PFSK-1 (cell line): Measurements from ENCODE around the gene ATP6V0A1.

Experiments
- FOXP2 ChIP-seq: optimal IDR thresholded peaks from 2 replicates; pipeline ENCODE3; 2011; ENCODE audit warnings: borderline replicate concordance, control low read depth, inconsistent platforms; ENCODE audit not compliant: insufficient read depth; ENCODE audit errors: extremely low read length, extremely low read depth
- POLR2AphosphoS5 ChIP-seq: IDR thresholded peaks from 2 replicates; pipeline ENCODE4 v1.6.1; 2012; ENCODE audit warnings: low read depth, mild to moderate bottlenecking, control low read depth, low read length, moderate library complexity
- SIN3A ChIP-seq: IDR thresholded peaks from 2 replicates; pipeline ENCODE4 v1.6.1; 2012; ENCODE audit warnings: mild to moderate bottlenecking, low read length, moderate library complexity, borderline replicate concordance; ENCODE audit not compliant: insufficient read depth
- TAF1 ChIP-seq: IDR thresholded peaks from 2 replicates; pipeline ENCODE4 v1.6.1; 2012; ENCODE audit warnings: low read length, control low read depth, borderline replicate concordance; ENCODE audit not compliant: insufficient read depth
- TF ChIP-seq, protein P1 (sequence below), 2 experiments: IDR thresholded peaks; 2 replicates each; pipeline versions ENCODE4 v1.6.1 to v1.8.0; 2011 to 2012; ENCODE audit warnings: low read depth in 2 of 2, low read length in 2 of 2, control low read depth in 1 of 2, inconsistent platforms in 1 of 2, mild to moderate bottlenecking in 1 of 2, moderate library complexity in 1 of 2; ENCODE audit not compliant: insufficient read depth in 1 of 2

The ATP6V0A1 gene

DNA sequence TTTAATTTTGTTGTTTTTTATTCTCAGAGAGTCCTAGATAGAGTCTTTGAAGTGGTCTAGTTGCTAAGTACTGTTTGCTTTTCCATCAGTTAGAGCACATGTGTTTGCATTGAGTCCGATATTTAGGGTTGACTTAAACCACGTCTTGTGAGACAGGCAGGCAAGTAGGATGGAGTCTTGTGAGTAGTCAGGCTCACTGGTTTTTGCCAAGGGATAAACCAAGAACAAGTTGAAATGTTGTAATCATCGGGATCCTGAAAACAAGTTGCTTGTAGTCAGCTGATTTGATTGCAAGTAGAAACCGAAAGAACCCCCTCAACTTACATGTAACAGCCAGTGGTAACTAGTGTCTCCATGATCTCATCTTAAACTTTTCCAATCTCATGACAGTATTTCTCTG, 17.2 kb downstream of the ATP6V0A1 start:
- TF ChIP-seq POLR2AphosphoS5: no peak
- TF ChIP-seq FOXP2: no peak
- no peak for TF ChIP-seq SIN3A
- TF ChIP-seq TAF1: no peak
- TF ChIP-seq, protein P1, sequence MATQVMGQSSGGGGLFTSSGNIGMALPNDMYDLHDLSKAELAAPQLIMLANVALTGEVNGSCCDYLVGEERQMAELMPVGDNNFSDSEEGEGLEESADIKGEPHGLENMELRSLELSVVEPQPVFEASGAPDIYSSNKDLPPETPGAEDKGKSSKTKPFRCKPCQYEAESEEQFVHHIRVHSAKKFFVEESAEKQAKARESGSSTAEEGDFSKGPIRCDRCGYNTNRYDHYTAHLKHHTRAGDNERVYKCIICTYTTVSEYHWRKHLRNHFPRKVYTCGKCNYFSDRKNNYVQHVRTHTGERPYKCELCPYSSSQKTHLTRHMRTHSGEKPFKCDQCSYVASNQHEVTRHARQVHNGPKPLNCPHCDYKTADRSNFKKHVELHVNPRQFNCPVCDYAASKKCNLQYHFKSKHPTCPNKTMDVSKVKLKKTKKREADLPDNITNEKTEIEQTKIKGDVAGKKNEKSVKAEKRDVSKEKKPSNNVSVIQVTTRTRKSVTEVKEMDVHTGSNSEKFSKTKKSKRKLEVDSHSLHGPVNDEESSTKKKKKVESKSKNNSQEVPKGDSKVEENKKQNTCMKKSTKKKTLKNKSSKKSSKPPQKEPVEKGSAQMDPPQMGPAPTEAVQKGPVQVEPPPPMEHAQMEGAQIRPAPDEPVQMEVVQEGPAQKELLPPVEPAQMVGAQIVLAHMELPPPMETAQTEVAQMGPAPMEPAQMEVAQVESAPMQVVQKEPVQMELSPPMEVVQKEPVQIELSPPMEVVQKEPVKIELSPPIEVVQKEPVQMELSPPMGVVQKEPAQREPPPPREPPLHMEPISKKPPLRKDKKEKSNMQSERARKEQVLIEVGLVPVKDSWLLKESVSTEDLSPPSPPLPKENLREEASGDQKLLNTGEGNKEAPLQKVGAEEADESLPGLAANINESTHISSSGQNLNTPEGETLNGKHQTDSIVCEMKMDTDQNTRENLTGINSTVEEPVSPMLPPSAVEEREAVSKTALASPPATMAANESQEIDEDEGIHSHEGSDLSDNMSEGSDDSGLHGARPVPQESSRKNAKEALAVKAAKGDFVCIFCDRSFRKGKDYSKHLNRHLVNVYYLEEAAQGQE (IDR thresholded peaks at IDR 0.05; ENCODE audit: insufficient read depth in 1 of 2, low read depth in 2 of 2, low read length in 2 of 2): no peak

GRCh38 chr17:42476411-42476810, 17.7 kb downstream of the ATP6V0A1 start:
- TF ChIP-seq, protein P1 (IDR thresholded peaks at IDR 0.05; ENCODE audit: insufficient read depth in 1 of 2, low read depth in 2 of 2, low read length in 2 of 2): no peak
- TF ChIP-seq FOXP2 (no peak), POLR2AphosphoS5 (no peak), SIN3A (no peak), TAF1 (no peak)

- TF ChIP-seq, protein P1 (IDR thresholded peaks at IDR 0.05; ENCODE audit: insufficient read depth in 1 of 2, low read depth in 2 of 2, low read length in 2 of 2): no peak
Measured at GRCh38 chr17:42477173-42477572, 18.5 kb downstream of the ATP6V0A1 start.

GRCh38 chr17:42484304-42484703, 25.6 kb downstream of the ATP6V0A1 start:
- no peak for TF ChIP-seq FOXP2
- TF ChIP-seq TAF1: no peak
- TF ChIP-seq, protein P1 (IDR thresholded peaks at IDR 0.05; ENCODE audit: insufficient read depth in 1 of 2, low read depth in 2 of 2, low read length in 2 of 2): no peak

DNA sequence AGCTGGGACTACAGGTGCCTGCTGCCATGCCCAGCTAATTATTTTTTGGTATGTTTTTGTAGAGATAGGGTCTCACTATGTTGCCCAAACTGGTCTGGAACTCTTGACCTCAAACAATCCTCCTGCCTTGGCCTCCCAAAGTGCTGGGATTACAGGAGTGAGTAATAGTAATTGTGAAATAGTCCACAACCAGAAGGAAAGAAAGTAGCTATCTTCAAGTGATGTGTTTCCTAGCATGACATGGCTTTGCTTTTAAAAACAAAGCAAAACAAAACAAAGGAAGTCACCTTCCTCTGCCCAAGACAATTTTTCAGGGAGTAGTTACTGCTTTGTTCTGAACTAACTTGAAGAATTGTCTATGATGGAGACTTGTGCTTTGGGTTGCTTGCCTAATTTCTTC, 27.0 kb downstream of the ATP6V0A1 start:
- TF ChIP-seq POLR2AphosphoS5 (no peak), TAF1 (no peak), FOXP2 (no peak), SIN3A (no peak)
- TF ChIP-seq, protein P1 (IDR thresholded peaks at IDR 0.05; ENCODE audit: insufficient read depth in 1 of 2, low read depth in 2 of 2, low read length in 2 of 2): no peak
